NCI-H1694 (cell line): ENCODE measurements around the gene TDRD9.

Source experiments
- DNase-seq: peaks from one replicate; lab custom pipeline; 2025; lab: John Stamatoyannopoulos, UW

Gene TDRD9

GRCh38 chr14:104031384-104031783 lies 103.1 kb downstream of the TDRD9 start:
- DNase-seq: no peak

GRCh38 chr14:104034976-104035699 lies 106.9 kb downstream of the TDRD9 start:
- DNase-seq: no peak

GRCh38 chr14:104036212-104036611 lies 108.0 kb downstream of the TDRD9 start:
- DNase-seq: no peak

- DNase-seq: no peak
Measured at GRCh38 chr14:104037074-104037473, 108.8 kb downstream of the TDRD9 start.

DNA sequence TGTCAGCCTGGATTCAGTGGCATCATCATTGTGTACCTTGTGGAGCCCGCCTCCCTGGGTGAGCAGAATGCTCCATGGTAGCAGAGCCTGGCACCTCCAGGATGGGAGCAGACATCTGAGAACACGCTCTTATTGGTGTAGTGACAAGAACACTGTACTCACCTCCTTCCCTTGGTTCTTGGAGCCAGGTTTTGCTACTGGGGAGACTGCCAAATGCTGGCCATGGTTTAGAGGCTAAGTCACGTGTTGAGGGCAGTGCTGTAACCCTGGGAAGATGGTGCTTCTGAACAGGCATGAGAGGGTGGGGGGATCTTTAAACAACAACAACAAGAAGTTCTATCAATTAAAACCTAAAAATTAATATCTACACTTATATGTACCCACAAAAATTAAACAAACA lies 109.6 kb downstream of the TDRD9 start:
- no peak for DNase-seq

GRCh38 chr14:104039214-104039613 lies 111.0 kb downstream of the TDRD9 start:
- no peak for DNase-seq

- DNase-seq: no peak
Measured at GRCh38 chr14:104040539-104040938, 112.3 kb downstream of the TDRD9 start.

GRCh38 chr14:104041430-104042104 lies 113.3 kb downstream of the TDRD9 start:
- no peak for DNase-seq

GRCh38 chr14:104044016-104044415 lies 115.8 kb downstream of the TDRD9 start:
- DNase-seq: no peak

DNA sequence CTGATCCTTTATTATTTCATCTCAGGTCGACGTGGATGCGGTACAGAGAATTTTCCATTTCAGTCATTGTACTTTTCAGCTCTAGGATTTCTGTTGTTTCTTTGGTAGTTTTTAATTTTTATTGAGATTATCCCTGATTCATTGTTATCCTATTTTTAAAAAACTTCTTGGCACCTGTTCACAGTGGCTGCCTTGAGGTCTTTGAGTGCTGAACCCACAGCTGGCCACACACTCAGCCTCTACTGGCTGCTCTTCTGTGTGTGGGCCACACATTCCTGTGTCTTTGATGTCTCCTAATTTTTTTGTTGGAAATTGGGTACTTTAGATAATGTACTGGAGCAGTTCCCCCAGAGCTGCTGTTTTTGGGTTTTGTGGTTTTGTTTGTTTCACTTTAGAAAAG lies 119.5 kb downstream of the TDRD9 start:
- DNase-seq: no peak

- no peak for DNase-seq
Measured at GRCh38 chr14:104048758-104049507, 120.7 kb downstream of the TDRD9 start.

GRCh38 chr14:104049576-104050240 lies 121.5 kb downstream of the TDRD9 start:
- no peak for DNase-seq

GRCh38 chr14:104051092-104051813 lies 123.0 kb downstream of the TDRD9 start:
- DNase-seq: no peak

DNA sequence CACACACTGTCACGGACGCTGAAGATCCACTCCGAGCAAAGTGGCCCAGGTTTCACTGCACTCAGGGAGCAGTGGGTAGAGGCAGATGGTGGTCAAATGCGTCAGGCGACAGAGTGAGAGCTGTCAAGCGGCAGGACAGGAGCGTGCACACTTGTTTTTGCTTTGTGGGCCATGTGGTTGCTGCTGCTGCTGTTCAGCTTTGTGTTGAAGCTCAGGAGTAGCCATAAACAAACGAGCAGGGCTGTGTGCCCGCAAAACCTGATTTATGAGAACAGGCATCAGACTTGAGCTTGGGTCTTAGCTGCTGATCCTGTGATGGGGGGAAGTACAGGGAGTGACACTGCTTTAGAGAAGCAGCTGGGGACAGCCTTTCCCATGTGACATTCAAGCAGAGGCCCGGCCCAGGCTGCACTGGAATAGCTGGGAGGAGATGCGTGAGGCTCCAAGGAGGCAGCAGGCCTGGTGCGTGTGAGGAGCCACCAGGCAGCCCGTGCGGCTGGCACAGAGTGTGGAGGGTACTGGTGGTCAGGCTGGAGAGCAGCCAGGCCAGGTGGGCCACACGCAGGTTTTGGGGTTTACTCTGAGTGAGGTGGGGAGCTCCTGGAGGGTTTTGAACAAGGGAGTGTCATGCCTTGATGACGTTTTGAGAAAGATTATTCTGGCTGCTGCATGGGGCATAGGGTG lies 126.1 kb downstream of the TDRD9 start:
- no peak for DNase-seq

- no peak for DNase-seq
Measured at GRCh38 chr14:104062281-104062680, 134.0 kb downstream of the TDRD9 start.

DNA sequence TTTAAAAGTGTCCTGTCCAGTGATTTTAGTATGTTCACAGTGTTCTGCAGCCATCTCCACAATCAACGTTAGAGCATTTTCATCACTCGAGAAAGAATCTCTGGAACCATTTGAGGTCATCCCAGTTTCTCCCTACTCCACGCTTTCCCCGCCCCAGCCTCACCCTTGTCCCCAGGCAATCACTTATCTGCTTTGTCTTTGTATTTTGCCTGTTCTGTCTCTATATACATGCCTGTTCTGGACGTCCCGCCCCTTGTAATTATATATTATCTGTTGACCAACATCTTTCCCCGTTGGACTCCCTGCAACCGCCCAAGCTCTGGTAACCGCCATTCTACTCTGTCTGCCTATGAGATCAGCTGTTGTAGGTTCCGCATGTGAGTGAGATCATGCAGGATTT lies 135.7 kb downstream of the TDRD9 start:
- DNase-seq: no peak

- no peak for DNase-seq
Measured at GRCh38 chr14:104066279-104066678, 138.0 kb downstream of the TDRD9 start.

DNA sequence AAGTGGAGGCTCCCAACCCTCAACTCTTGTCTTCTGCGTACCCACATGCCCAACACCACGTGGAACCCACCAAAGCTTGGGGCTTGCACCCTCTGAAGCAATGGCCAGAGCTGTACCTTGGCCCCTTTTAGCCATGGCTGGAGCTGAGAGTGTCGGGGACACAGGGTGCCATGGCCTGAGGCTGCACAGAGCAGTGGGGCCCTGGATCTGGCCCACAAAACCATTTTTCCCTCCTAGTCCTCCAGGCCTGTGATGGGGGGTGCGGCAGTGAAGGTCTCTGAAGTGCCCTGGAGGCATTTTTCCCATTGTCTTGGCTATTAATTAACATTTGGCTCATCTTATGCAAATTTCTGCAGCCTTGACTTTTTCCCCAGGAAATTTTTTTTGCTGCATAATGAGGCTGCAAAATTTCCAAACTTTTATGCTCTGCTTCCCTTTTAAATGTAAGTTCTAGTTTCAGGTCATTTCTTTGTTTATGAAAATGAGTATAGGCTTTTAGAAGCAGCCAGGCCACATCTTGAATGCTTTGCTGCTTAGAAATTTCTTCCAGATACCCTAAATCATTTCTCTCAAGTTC lies 138.6 kb downstream of the TDRD9 start:
- DNase-seq: no peak

- DNase-seq: no peak
Measured at GRCh38 chr14:104069541-104069940, 141.3 kb downstream of the TDRD9 start.

DNA sequence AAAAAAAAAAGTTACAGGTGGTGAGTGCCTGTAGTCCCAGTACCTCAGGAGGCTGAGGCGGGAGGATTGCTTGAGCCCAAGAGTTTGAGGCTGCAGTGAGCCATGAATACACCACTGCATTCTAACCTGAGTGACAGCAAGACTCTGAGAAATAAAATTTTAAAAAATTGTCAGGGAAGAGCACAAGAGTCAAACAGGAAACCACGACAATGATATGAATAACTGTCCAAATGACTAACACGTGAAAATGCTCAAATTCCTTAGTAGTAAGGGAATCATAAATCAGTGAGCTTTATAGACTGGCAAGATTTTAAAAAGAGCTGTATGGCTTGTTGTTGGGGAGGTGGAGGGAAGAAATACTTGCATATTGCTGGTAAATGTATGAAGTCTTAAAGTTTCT lies 144.3 kb downstream of the TDRD9 start:
- DNase-seq: no peak

DNA sequence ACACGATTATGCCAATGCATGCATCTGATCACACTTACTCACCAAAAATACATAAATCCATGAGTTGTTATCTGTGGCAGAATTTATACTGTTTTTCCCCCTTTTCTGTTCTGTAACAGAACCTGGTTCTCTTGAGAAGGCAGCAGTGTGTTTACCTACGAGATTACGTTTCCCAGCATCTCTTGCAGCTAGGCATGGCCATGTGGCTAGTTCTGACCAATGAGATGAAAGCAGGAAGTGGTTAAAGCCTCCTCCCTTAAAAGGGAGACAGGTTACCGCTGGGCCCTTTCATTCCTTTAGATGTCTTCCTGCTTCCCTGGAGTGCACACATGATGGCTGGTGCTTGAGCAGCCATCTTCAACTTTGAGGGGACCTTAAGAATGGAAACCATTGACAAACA lies 145.5 kb downstream of the TDRD9 start:
- DNase-seq: no peak
